Breast epithelium (tissue), 3 donors: Measurements from ENCODE around the gene MDH1B.

ENCODE experiments used
- POLR2A ChIP-seq: fragments of 450-650 bp; IDR thresholded peaks from one replicate; pipeline ENCODE4 v1.6.1; 2016; ENCODE audit warnings: antibody characterized with exemption, mild to moderate bottlenecking, moderate library complexity
- POLR2AphosphoS5 ChIP-seq, 3 donors: sonication (generic); formaldehyde crosslinking; IDR thresholded peaks; one replicate each; pipeline ENCODE4 v1.6.1; 2017; ENCODE audit warnings: antibody characterized with exemption in 3 of 3
- TF ChIP-seq, protein P1 (sequence below), 3 donors: fragments of 450-650 bp; IDR thresholded peaks; one replicate each; pipeline ENCODE4 v1.5.1; 2016 to 2017; ENCODE audit warnings: antibody characterized with exemption in 3 of 3, mild to moderate bottlenecking in 3 of 3, moderate library complexity in 3 of 3

- no peak for TF ChIP-seq POLR2AphosphoS5 (IDR thresholded peaks at IDR 0.05)
- TF ChIP-seq, protein P1, sequence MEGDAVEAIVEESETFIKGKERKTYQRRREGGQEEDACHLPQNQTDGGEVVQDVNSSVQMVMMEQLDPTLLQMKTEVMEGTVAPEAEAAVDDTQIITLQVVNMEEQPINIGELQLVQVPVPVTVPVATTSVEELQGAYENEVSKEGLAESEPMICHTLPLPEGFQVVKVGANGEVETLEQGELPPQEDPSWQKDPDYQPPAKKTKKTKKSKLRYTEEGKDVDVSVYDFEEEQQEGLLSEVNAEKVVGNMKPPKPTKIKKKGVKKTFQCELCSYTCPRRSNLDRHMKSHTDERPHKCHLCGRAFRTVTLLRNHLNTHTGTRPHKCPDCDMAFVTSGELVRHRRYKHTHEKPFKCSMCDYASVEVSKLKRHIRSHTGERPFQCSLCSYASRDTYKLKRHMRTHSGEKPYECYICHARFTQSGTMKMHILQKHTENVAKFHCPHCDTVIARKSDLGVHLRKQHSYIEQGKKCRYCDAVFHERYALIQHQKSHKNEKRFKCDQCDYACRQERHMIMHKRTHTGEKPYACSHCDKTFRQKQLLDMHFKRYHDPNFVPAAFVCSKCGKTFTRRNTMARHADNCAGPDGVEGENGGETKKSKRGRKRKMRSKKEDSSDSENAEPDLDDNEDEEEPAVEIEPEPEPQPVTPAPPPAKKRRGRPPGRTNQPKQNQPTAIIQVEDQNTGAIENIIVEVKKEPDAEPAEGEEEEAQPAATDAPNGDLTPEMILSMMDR (IDR thresholded peaks at IDR 0.05): no peak
- no peak for TF ChIP-seq POLR2A
These were observed 8.3 kb downstream of the MDH1B start for GRCh38 chr2:206756816-206757215.
